ENCODE results near the gene CTIF.

The CTIF gene

GRCh38 chr18:48776156-48776555, 237.3 kb downstream of the CTIF start:
- H2AK5ac ChIP-seq (ENCODE audit: low read depth, low read length) = peak overlapping the region; percentile 38
- no peak overlapping the region for H2BK120ac ChIP-seq (ENCODE audit: low read depth, low read length)
- H3K9ac ChIP-seq (ENCODE audit: low read depth, low read length, poor library complexity) = peak overlapping the region; percentile 45
- H3K27me3 ChIP-seq (ENCODE audit: control insufficient read depth in 3 of 3, insufficient read depth in 3 of 3, low read depth in 1 of 3, low read length in 3 of 3) = no peaks in the 10 kb centered on the region
- H3K9me3 ChIP-seq (replicated peaks in 1 of 2; ENCODE audit: control insufficient read depth in 2 of 2, insufficient read depth in 1 of 2, low read depth in 1 of 2, low read length in 2 of 2) = no peaks in the 10 kb centered on the region
- H4K8ac ChIP-seq (ENCODE audit: low read depth, low read length) = no peak overlapping the region
- no peak overlapping the region for H3K4ac ChIP-seq (ENCODE audit: low read length)
- WGBS, 2 donors (ENCODE audit: extremely low coverage in 2 of 2, insufficient read length in 2 of 2, insufficient replicate concordance in 1 of 2) = no CpG with 5 or more reads among the region's 5 CpGs
- H3K4me2 ChIP-seq (ENCODE audit: insufficient read depth, low read length, poor library complexity, severe bottlenecking) = no peak overlapping the region
- H2BK15ac ChIP-seq (ENCODE audit: low read length) = no peak overlapping the region
- H3K4me1 ChIP-seq (ENCODE audit: control insufficient read depth in 2 of 2, insufficient read depth in 1 of 2, low read depth in 1 of 2, low read length in 2 of 2) = peaks cover 12 to 30% of the 10 kb centered on the region in 2 donors
- H3K14ac ChIP-seq (ENCODE audit: low read length) = no peak overlapping the region
- no peak overlapping the region for H2BK5ac ChIP-seq (ENCODE audit: low read length)
- peaks cover 2% of the 10 kb centered on the region for H3K79me1 ChIP-seq (ENCODE audit: low read depth, low read length)
- no peak overlapping the region for H3K23ac ChIP-seq (ENCODE audit: low read depth, low read length, poor library complexity)
- H3K27ac ChIP-seq (replicated peaks; ENCODE audit: low read length) = no peak overlapping the region
- peak overlapping the region; percentile 35 for H2BK12ac ChIP-seq (ENCODE audit: low read length)
- DNase-seq (ENCODE audit: low spot score) = no peak
- H3K4me3 ChIP-seq (ENCODE audit: low read length in 2 of 2) = peak overlapping the region in 1 of 2 donors; percentile 9
- no peak overlapping the region for H3K18ac ChIP-seq (ENCODE audit: low read length)
- no peak overlapping the region for H2AFZ ChIP-seq (ENCODE audit: low read length)
- H4K91ac ChIP-seq (ENCODE audit: low read depth, low read length, poor library complexity) = no peak overlapping the region
- H3K36me3 ChIP-seq (replicated peaks in 1 of 2; ENCODE audit: control insufficient read depth in 2 of 2, insufficient read depth in 2 of 2, low read length in 2 of 2) = no peaks in the 10 kb centered on the region

GRCh38 chr18:48776641-48777025, 237.8 kb downstream of the CTIF start:
- Histone ChIP-seq H3K4ac (ENCODE audit: low read length) (no peak overlapping the region), H3K27ac (replicated peaks; ENCODE audit: low read length) (no peak overlapping the region), H3K27me3 (ENCODE audit: control insufficient read depth in 3 of 3, insufficient read depth in 3 of 3, low read depth in 1 of 3, low read length in 3 of 3) (no peaks in the 10 kb centered on the region), H3K4me3 (ENCODE audit: low read length in 2 of 2) (peak overlapping the region in 1 of 2 donors; percentile 9), H2AK5ac (ENCODE audit: low read depth, low read length) (peak overlapping the region; percentile 38), H2BK15ac (ENCODE audit: low read length) (no peak overlapping the region), H3K9ac (ENCODE audit: low read depth, low read length, poor library complexity) (no peak overlapping the region), H3K9me3 (replicated peaks in 1 of 2; ENCODE audit: control insufficient read depth in 2 of 2, insufficient read depth in 1 of 2, low read depth in 1 of 2, low read length in 2 of 2) (no peaks in the 10 kb centered on the region), H2BK5ac (ENCODE audit: low read length) (no peak overlapping the region), H3K4me1 (ENCODE audit: control insufficient read depth in 2 of 2, insufficient read depth in 1 of 2, low read depth in 1 of 2, low read length in 2 of 2) (peaks cover 16 to 32% of the 10 kb centered on the region in 2 donors), H3K79me1 (ENCODE audit: low read depth, low read length) (peaks cover 2% of the 10 kb centered on the region), H4K91ac (ENCODE audit: low read depth, low read length, poor library complexity) (no peak overlapping the region), H3K36me3 (replicated peaks in 1 of 2; ENCODE audit: control insufficient read depth in 2 of 2, insufficient read depth in 2 of 2, low read length in 2 of 2) (no peaks in the 10 kb centered on the region), H2AFZ (ENCODE audit: low read length) (peak overlapping the region; percentile 62), H4K8ac (ENCODE audit: low read depth, low read length) (no peak overlapping the region), H2BK12ac (ENCODE audit: low read length) (peak overlapping the region; percentile 35), H3K14ac (ENCODE audit: low read length) (no peak overlapping the region), H3K23ac (ENCODE audit: low read depth, low read length, poor library complexity) (no peak overlapping the region), H3K18ac (ENCODE audit: low read length) (peak overlapping the region; percentile 23), H2BK120ac (ENCODE audit: low read depth, low read length) (no peak overlapping the region), H3K4me2 (ENCODE audit: insufficient read depth, low read length, poor library complexity, severe bottlenecking) (no peak overlapping the region)
- DNase-seq (ENCODE audit: low spot score) = no peak
- no CpG with 5 or more reads among the region's 6 CpGs for WGBS, 2 donors (ENCODE audit: extremely low coverage in 2 of 2, insufficient read length in 2 of 2, insufficient replicate concordance in 1 of 2)

- H3K9me3 ChIP-seq (replicated peaks in 1 of 2; ENCODE audit: control insufficient read depth in 2 of 2, insufficient read depth in 1 of 2, low read depth in 1 of 2, low read length in 2 of 2) = no peaks in the 10 kb centered on the region
- H2BK15ac ChIP-seq (ENCODE audit: low read length) = no peak overlapping the region
- H3K27ac ChIP-seq (replicated peaks; ENCODE audit: low read length) = no peak overlapping the region
- H3K4me2 ChIP-seq (ENCODE audit: insufficient read depth, low read length, poor library complexity, severe bottlenecking) = no peak overlapping the region
- no peak overlapping the region for H3K4me3 ChIP-seq (ENCODE audit: low read length in 2 of 2)
- no peak overlapping the region for H3K9ac ChIP-seq (ENCODE audit: low read depth, low read length, poor library complexity)
- H4K8ac ChIP-seq (ENCODE audit: low read depth, low read length) = no peak overlapping the region
- no peak overlapping the region for H2BK12ac ChIP-seq (ENCODE audit: low read length)
- H3K14ac ChIP-seq (ENCODE audit: low read length) = no peak overlapping the region
- H3K4me1 ChIP-seq (ENCODE audit: control insufficient read depth in 2 of 2, insufficient read depth in 1 of 2, low read depth in 1 of 2, low read length in 2 of 2) = peaks cover 16 to 38% of the 10 kb centered on the region in 2 donors
- no CpG with 5 or more reads among the region's 13 CpGs for WGBS, 2 donors (ENCODE audit: extremely low coverage in 2 of 2, insufficient read length in 2 of 2, insufficient replicate concordance in 1 of 2)
- peak overlapping the region; percentile 3 for H3K18ac ChIP-seq (ENCODE audit: low read length)
- H3K4ac ChIP-seq (ENCODE audit: low read length) = no peak overlapping the region
- no peak overlapping the region for H2BK120ac ChIP-seq (ENCODE audit: low read depth, low read length)
- H4K91ac ChIP-seq (ENCODE audit: low read depth, low read length, poor library complexity) = no peak overlapping the region
- no peak overlapping the region for H2BK5ac ChIP-seq (ENCODE audit: low read length)
- H2AK5ac ChIP-seq (ENCODE audit: low read depth, low read length) = peak overlapping the region; percentile 38
- H3K23ac ChIP-seq (ENCODE audit: low read depth, low read length, poor library complexity) = no peak overlapping the region
- no peaks in the 10 kb centered on the region for H3K36me3 ChIP-seq (replicated peaks in 1 of 2; ENCODE audit: control insufficient read depth in 2 of 2, insufficient read depth in 2 of 2, low read length in 2 of 2)
- H3K79me1 ChIP-seq (ENCODE audit: low read depth, low read length) = peaks cover 2% of the 10 kb centered on the region
- H2AFZ ChIP-seq (ENCODE audit: low read length) = peak overlapping the region; percentile 62
- no peaks in the 10 kb centered on the region for H3K27me3 ChIP-seq (ENCODE audit: control insufficient read depth in 3 of 3, insufficient read depth in 3 of 3, low read depth in 1 of 3, low read length in 3 of 3)
- DNase-seq (ENCODE audit: low spot score) = peak; percentile 39
These were observed 238.4 kb downstream of the CTIF start for GRCh38 chr18:48777026-48777743.

- Histone ChIP-seq H4K8ac (ENCODE audit: low read depth, low read length) (no peak overlapping the region), H3K4me2 (ENCODE audit: insufficient read depth, low read length, poor library complexity, severe bottlenecking) (no peak overlapping the region), H2BK12ac (ENCODE audit: low read length) (no peak overlapping the region), H3K9ac (ENCODE audit: low read depth, low read length, poor library complexity) (no peak overlapping the region), H3K4ac (ENCODE audit: low read length) (no peak overlapping the region), H3K4me1 (ENCODE audit: control insufficient read depth in 2 of 2, insufficient read depth in 1 of 2, low read depth in 1 of 2, low read length in 2 of 2) (peaks cover 16 to 40% of the 10 kb centered on the region in 2 donors), H2BK15ac (ENCODE audit: low read length) (no peak overlapping the region), H3K36me3 (replicated peaks in 1 of 2; ENCODE audit: control insufficient read depth in 2 of 2, insufficient read depth in 2 of 2, low read length in 2 of 2) (no peaks in the 10 kb centered on the region), H3K4me3 (ENCODE audit: low read length in 2 of 2) (no peak overlapping the region), H3K14ac (ENCODE audit: low read length) (no peak overlapping the region), H2AFZ (ENCODE audit: low read length) (no peak overlapping the region), H4K91ac (ENCODE audit: low read depth, low read length, poor library complexity) (no peak overlapping the region), H2AK5ac (ENCODE audit: low read depth, low read length) (no peak overlapping the region), H3K79me1 (ENCODE audit: low read depth, low read length) (peaks cover 2% of the 10 kb centered on the region), H2BK120ac (ENCODE audit: low read depth, low read length) (no peak overlapping the region), H3K27ac (replicated peaks; ENCODE audit: low read length) (no peak overlapping the region), H3K9me3 (replicated peaks in 1 of 2; ENCODE audit: control insufficient read depth in 2 of 2, insufficient read depth in 1 of 2, low read depth in 1 of 2, low read length in 2 of 2) (no peaks in the 10 kb centered on the region), H3K18ac (ENCODE audit: low read length) (peak overlapping the region; percentile 30), H2BK5ac (ENCODE audit: low read length) (no peak overlapping the region), H3K23ac (ENCODE audit: low read depth, low read length, poor library complexity) (no peak overlapping the region), H3K27me3 (ENCODE audit: control insufficient read depth in 3 of 3, insufficient read depth in 3 of 3, low read depth in 1 of 3, low read length in 3 of 3) (no peaks in the 10 kb centered on the region)
- DNase-seq (ENCODE audit: low spot score) = no peak
- WGBS, 2 donors (ENCODE audit: extremely low coverage in 2 of 2, insufficient read length in 2 of 2, insufficient replicate concordance in 1 of 2) = no CpG with 5 or more reads among the region's 8 CpGs
These were observed 238.9 kb downstream of the CTIF start for GRCh38 chr18:48777744-48778116.
